GM12892 (cell line): ENCODE measurements around the gene MX2.

Source experiments
- POLR2A ChIP-seq: IDR thresholded peaks from 2 replicates; pipeline ENCODE4 v1.6.1; 2011; ENCODE audit warnings: low read depth, low read length, control low read depth
- POLR2AphosphoS5 ChIP-seq: IDR thresholded peaks from 2 replicates; pipeline ENCODE4 v1.6.1; 2011; ENCODE audit warnings: low read depth, low read length, control low read depth
- TAF1 ChIP-seq: IDR thresholded peaks from 2 replicates; pipeline ENCODE4 v1.6.1; 2011; ENCODE audit warnings: low read depth, mild to moderate bottlenecking, control low read depth, low read length, borderline replicate concordance

GRCh38 chr21:41349126-41349525 is 12.7 kb upstream of the MX2 start:
- TF ChIP-seq POLR2A (no peak), POLR2AphosphoS5 (no peak), TAF1 (no peak)
